ENCODE data around the gene OR13A1. TPM values are rescaled to one million over a fixed set of nuclear protein-coding genes. Genes with fewer than 3 reads are reported as not detected.

OR13A1 gene
- total RNA-seq, 2 experiments from 2014 or later = not detected

DNA sequence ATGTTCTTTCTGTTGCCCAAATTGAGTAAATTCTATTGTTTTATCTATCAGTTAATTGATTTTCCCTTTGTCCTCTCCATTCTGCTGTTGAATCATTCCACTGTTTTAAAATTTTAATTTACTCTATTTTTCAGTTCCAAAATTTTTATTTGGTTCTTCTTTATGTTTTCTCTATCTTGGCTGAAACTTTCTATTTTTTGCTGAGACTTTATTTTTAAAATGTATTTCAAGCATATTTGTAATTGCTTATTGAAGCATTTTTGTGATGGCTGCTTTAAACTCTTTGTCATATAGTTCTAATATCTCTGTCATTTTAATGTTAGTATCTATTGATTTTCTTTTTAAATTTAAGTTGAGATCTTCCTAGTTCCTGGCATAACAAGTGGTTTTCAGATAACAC is 60.5 kb downstream of the OR13A1 start:
- Mint-ChIP-seq H3K36me3 (ENCODE audit: low read depth) (no peaks in the 10 kb centered on the region), H3K27me3 (peaks cover 3% of the 10 kb centered on the region), H3K4me3 (no peak overlapping the region), H3K27ac (no peak overlapping the region), H3K9me3 (ENCODE audit: low read depth) (no peaks in the 10 kb centered on the region), H3K4me1 (peaks cover 2% of the 10 kb centered on the region)
- ATAC-seq (no peak), DNase-seq (no peak)
- ChIA-PET CTCF (no interaction called here), POLR2A (no interaction called here)
- intact Hi-C loops (cut with DNase I, micrococcal nuclease) = loop anchor here in 1 of 2 experiments (5.0 kb wide), 1 partner anchor 417 kb away; the partner anchor contains the start of gene ZFAND4

DNA sequence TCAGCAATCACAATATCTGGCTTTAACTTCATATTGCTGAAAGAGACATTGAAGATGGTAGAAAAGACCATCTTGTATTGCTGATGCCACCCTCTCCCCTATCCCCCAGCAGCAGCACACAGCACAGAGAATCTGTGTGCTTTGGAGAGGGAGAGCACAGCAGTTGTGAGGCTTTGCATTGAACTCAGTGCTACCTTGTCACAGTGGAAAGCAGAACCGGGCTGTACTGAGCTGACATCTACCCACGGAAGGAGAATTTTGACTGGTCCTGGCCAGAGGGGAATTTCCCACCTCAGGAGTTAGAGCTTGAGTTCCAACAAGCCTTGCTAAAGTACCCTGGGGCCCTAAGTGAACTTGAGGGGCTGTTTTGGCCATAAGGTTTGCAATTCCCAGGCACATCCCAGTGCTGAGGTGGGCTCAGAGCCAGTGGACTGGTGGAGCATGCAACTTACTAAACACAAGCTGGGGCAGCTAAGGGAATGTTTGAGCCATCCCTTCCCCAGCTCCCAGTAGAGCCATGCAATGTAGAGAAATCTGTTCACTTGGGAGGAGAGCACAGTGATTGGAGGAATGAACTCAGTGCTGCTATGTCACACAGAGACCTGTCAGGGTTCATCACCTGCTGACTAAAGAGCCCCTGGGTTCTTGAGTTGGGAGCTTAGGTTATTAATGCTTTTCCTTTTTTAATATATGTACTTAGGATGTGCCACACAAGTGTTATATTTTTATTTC is 62.1 kb downstream of the OR13A1 start:
- POLR2A ChIA-PET = no interaction called here

More for the DNA sequence above, 62.1 kb downstream of the OR13A1 start:
- intact Hi-C loops (cut with DNase I, micrococcal nuclease) = loop anchor here in 1 of 2 experiments (5.0 kb wide), 1 partner anchor 419 kb away; the partner anchor contains the start of gene ZFAND4
- DNase-seq = peak; percentile 29
- Mint-ChIP-seq H3K36me3 (ENCODE audit: low read depth) (no peaks in the 10 kb centered on the region), H3K27ac (no peak overlapping the region), H3K4me3 (no peak overlapping the region), H3K9me3 (ENCODE audit: low read depth) (no peaks in the 10 kb centered on the region), H3K4me1 (peaks cover 2% of the 10 kb centered on the region), H3K27me3 (peaks cover 3% of the 10 kb centered on the region)
- CTCF ChIA-PET = no interaction called here
- ATAC-seq = peak; percentile 78

Other genes starting within 250 kb of the OR13A1 start
- gene ALOX5, start 58.6 kb upstream of the OR13A1 start, total RNA-seq = under 1 TPM; 0.21 to 0.26 TPM

All from activated CD4-positive, alpha-beta T cell treated with anti-CD3 and anti-CD28 coated beads for 36 hours (primary cell).